Fibroblast of lung (primary cell): ENCODE data around the gene SOX13. TPM values are rescaled to one million over a fixed set of nuclear protein-coding genes. Genes with fewer than 3 reads are reported as not detected.

Experiments used
- DNase-seq, 2 donors: peaks; one replicate each; pipeline versions ENCODE4 v3.0.0 to v3.0.0-alpha.2; 2010; ENCODE audit warnings: low read depth in 2 of 2
- H2AFZ ChIP-seq: 2 replicates; pipeline ENCODE4 v1.5.1; 2012; ENCODE audit warnings: low read length, control low read depth, inconsistent platforms
- H3K27ac ChIP-seq: 2 replicates; pipeline ENCODE4 v1.5.1; 2011; ENCODE audit warnings: low read length, control low read depth; ENCODE audit not compliant: insufficient read depth
- H3K27me3 ChIP-seq: 2 replicates; pipeline ENCODE4 v1.5.1; 2011; ENCODE audit warnings: mild to moderate bottlenecking, low read length; ENCODE audit not compliant: control insufficient read depth, insufficient read depth
- H3K36me3 ChIP-seq: 2 replicates; pipeline ENCODE4 v1.5.1; 2011; ENCODE audit warnings: low read length; ENCODE audit not compliant: control insufficient read depth, insufficient read depth
- H3K4me1 ChIP-seq: 2 replicates; pipeline ENCODE4 v1.5.1; 2011; ENCODE audit warnings: low read length; ENCODE audit not compliant: control insufficient read depth, insufficient read depth; ENCODE audit errors: extremely low read depth
- H3K4me2 ChIP-seq: 2 replicates; pipeline ENCODE4 v1.5.1; 2011; ENCODE audit warnings: low read length, control low read depth; ENCODE audit not compliant: insufficient read depth; ENCODE audit errors: extremely low read depth
- H3K4me3 ChIP-seq, 4 experiments: fragments of 200-600 bp in 1 of 4; sonication (generic) in 1 of 4; replicated peaks in 1 of 4; 2 replicates each; pipeline ENCODE4 v1.5.1; 2011 to 2016; ENCODE audit warnings: low read length in 4 of 4, low read depth in 3 of 4, mild to moderate bottlenecking in 3 of 4, control low read depth in 2 of 4, inconsistent platforms in 1 of 4, mixed read lengths in 1 of 4; ENCODE audit not compliant: insufficient read depth in 1 of 4; ENCODE audit errors: control extremely low read depth in 1 of 4
- H3K79me2 ChIP-seq: 2 replicates; pipeline ENCODE4 v1.5.1; 2012; ENCODE audit warnings: mild to moderate bottlenecking, low read length, inconsistent platforms; ENCODE audit not compliant: control insufficient read depth, insufficient read depth
- H3K9ac ChIP-seq: 2 replicates; pipeline ENCODE4 v1.5.1; 2011; ENCODE audit warnings: mild to moderate bottlenecking, low read length, control low read depth; ENCODE audit not compliant: insufficient read depth
- H3K9me3 ChIP-seq: 2 replicates; pipeline ENCODE4 v1.5.1; 2012; ENCODE audit warnings: low read depth, low read length; ENCODE audit not compliant: control insufficient read depth, insufficient read depth
- H4K20me1 ChIP-seq: 2 replicates; pipeline ENCODE4 v1.5.1; 2011; ENCODE audit warnings: low read length; ENCODE audit not compliant: control insufficient read depth, insufficient read depth; ENCODE audit errors: extremely low read depth
- EZH2 ChIP-seq: IDR thresholded peaks from 2 replicates; pipeline ENCODE4 v1.5.1; 2012; ENCODE audit warnings: low read length, control low read depth, mild to moderate bottlenecking; ENCODE audit errors: missing control alignments
- polyA plus RNA-seq, 2 donors: library from polyadenylated mRNA; depleted of rRNA in 1 of 2; stranded (reverse) in 1 of 2; unstranded in 1 of 2; fragments of >200 nt; gene quantifications; 2 replicates each; pipeline ENCODE4 v1.2.1, GENCODE V29; 2011 to 2012; ENCODE audit warnings: missing spikeins in 1 of 2
- total RNA-seq: library from RNA; depleted of rRNA; stranded (reverse); fragments of >200 nt; gene quantifications from 2 replicates; pipeline ENCODE4 v1.2.1, GENCODE V29; 2014
- TF ChIP-seq, protein P1 (sequence below), 2 donors: IDR thresholded peaks in 1 of 2; conservative IDR thresholded peaks in 1 of 2; 1 replicate in 1 of 2; 2 replicates in 1 of 2; pipeline ENCODE4 v1.5.1; 2011 to 2012; ENCODE audit warnings: low read length in 2 of 2, control low read depth in 1 of 2, inconsistent platforms in 1 of 2, low read depth in 1 of 2, mild to moderate bottlenecking in 1 of 2

The SOX13 gene
- total and polyA plus RNA-seq, 2 donors (not counting 1 experiment from before 2014, with no cell fraction given), result 2.0 to 5.5 TPM

DNA sequence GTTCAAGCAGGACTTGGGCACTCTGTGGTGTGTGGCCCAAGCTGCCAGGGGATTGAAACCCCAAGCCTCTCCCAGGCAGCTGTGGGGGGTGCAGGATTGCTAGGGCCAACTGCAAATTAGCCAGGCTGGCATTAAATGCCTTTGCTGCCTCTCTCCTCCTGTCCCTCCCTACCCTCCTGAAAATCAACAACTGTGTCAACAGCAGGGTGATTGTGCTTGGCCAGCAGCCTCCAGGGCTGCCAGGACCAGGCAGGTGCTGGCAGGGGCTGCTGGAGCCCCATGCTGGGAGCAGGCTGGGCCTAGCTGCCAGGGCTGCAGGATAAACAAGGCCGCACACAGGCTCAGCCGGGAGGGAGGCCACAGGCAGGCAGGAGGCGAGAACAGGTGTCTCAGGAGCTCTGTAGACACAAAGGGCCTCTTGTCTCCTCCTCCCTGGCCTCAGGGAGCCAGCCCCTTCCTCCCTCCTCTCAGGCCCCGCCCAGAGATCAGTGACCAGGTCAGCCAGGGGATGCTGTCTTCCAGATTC, 11.4 kb downstream of the SOX13 start:
- no peak overlapping the region for H3K4me3 ChIP-seq
- no peaks in the 10 kb centered on the region for H3K36me3 ChIP-seq
- H3K27me3 ChIP-seq, result no peaks in the 10 kb centered on the region
- no peak overlapping the region for H2AFZ ChIP-seq
- H4K20me1 ChIP-seq, result no peaks in the 10 kb centered on the region
- no peak for DNase-seq
- H3K4me2 ChIP-seq, result no peak overlapping the region
- H3K9me3 ChIP-seq, result no peaks in the 10 kb centered on the region
- no peak for TF ChIP-seq EZH2
- TF ChIP-seq, protein P1, sequence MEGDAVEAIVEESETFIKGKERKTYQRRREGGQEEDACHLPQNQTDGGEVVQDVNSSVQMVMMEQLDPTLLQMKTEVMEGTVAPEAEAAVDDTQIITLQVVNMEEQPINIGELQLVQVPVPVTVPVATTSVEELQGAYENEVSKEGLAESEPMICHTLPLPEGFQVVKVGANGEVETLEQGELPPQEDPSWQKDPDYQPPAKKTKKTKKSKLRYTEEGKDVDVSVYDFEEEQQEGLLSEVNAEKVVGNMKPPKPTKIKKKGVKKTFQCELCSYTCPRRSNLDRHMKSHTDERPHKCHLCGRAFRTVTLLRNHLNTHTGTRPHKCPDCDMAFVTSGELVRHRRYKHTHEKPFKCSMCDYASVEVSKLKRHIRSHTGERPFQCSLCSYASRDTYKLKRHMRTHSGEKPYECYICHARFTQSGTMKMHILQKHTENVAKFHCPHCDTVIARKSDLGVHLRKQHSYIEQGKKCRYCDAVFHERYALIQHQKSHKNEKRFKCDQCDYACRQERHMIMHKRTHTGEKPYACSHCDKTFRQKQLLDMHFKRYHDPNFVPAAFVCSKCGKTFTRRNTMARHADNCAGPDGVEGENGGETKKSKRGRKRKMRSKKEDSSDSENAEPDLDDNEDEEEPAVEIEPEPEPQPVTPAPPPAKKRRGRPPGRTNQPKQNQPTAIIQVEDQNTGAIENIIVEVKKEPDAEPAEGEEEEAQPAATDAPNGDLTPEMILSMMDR (conservative IDR thresholded peaks at IDR 0.05 in 1 of 2, IDR thresholded peaks at IDR 0.05 in 1 of 2; ENCODE audit: low read depth in 1 of 2, low read length in 2 of 2), result no peak
- H3K79me2 ChIP-seq, result no peaks in the 10 kb centered on the region
- no peak overlapping the region for H3K27ac ChIP-seq
- H3K4me1 ChIP-seq, result peaks cover 15% of the 10 kb centered on the region
- no peak overlapping the region for H3K9ac ChIP-seq

DNA sequence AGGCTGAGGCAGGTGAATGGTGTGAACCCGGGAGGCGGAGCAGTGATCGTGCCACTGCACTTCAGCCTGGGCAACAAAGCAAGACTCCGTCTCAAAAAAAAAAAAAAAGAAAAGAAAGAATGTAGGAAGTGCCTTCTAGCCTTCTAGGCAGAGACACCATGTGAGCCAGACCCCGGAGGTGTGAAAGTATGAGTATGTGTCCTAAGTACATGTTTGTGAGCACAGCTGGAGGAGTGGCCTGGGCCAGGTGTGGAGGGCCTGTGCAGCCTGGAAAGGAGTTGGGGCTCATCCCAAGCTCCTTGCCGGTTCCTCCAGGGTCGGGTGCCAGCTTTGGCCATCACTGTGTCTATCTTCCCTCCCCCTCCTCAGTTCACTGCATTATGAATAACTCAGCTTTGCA, 13.0 kb downstream of the SOX13 start:
- TF ChIP-seq, protein P1 (conservative IDR thresholded peaks at IDR 0.05 in 1 of 2, IDR thresholded peaks at IDR 0.05 in 1 of 2; ENCODE audit: low read depth in 1 of 2, low read length in 2 of 2), result no peak
- no peak for TF ChIP-seq EZH2
- H3K36me3 ChIP-seq, result no peaks in the 10 kb centered on the region
- no peak overlapping the region for H3K4me3 ChIP-seq
- H3K27ac ChIP-seq, result no peak overlapping the region
- no peaks in the 10 kb centered on the region for H3K79me2 ChIP-seq
- H3K27me3 ChIP-seq, result no peaks in the 10 kb centered on the region
- H3K4me2 ChIP-seq, result no peak overlapping the region
- no peaks in the 10 kb centered on the region for H3K9me3 ChIP-seq
- peaks cover 5% of the 10 kb centered on the region for H3K4me1 ChIP-seq
- H2AFZ ChIP-seq, result no peak overlapping the region
- H3K9ac ChIP-seq, result no peak overlapping the region
- DNase-seq, result no peak
- H4K20me1 ChIP-seq, result no peaks in the 10 kb centered on the region

DNA sequence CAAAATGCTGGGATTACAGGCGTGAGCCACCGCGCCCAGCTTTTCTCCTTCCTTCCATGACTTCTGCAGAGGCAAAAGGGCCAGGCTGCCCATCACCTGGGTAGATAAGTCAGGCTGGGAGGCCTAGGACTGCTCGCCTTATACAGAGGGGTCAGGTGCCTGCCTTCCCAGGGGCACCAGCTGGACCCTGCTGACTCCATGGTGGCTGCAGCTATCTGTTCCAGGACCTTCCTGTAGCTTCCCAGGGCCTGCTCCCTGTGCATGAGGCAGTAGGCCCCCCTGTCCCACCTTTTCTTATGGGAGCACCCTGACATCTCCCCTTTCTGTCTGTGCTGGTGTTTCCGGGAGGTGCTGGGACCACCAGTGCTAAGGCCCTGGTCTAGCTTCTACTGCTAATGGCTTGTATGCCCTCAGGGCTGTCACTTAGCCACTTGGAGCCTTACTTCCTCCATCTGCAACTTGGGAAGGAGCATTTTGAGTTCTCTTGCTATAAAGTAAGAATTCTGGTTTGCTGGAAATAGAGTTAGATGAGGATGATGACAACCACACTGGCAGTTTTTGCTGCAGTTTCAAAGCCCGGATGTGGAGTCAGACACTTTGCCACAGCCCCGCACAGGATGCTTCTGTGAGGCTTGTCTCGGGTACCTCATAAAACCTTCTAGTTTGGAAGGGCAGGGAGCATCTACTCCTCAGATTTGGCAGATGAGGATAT, 14.4 kb downstream of the SOX13 start:
- H3K27ac ChIP-seq, result no peak overlapping the region
- TF ChIP-seq, protein P1 (conservative IDR thresholded peaks at IDR 0.05 in 1 of 2, IDR thresholded peaks at IDR 0.05 in 1 of 2; ENCODE audit: low read depth in 1 of 2, low read length in 2 of 2), result no peak
- no peak for TF ChIP-seq EZH2

More for the DNA sequence above, 14.4 kb downstream of the SOX13 start:
- H3K4me3 ChIP-seq, result no peak overlapping the region
- no peaks in the 10 kb centered on the region for H3K27me3 ChIP-seq
- H3K4me1 ChIP-seq, result peaks cover 5% of the 10 kb centered on the region
- H3K79me2 ChIP-seq, result no peaks in the 10 kb centered on the region
- H3K36me3 ChIP-seq, result no peaks in the 10 kb centered on the region
- H3K4me2 ChIP-seq, result no peak overlapping the region
- H3K9me3 ChIP-seq, result no peaks in the 10 kb centered on the region
- H4K20me1 ChIP-seq, result no peaks in the 10 kb centered on the region
- no peak overlapping the region for H3K9ac ChIP-seq
- no peak for DNase-seq
- H2AFZ ChIP-seq, result no peak overlapping the region
